Activated T-helper 1 cell treated with anti-CD3 and anti-CD28 coated beads, Interleukin-2, amount 50 U/mL, for 16 hours (primary cell): Measurements from ENCODE around the gene C1QTNF2.

Experiments used
- DNase-seq, 2 donors: peaks; one replicate each; pipeline ENCODE4 v3.0.0-alpha.2; 2020; ENCODE audit warnings: low read depth in 1 of 2, low spot score in 1 of 2

The C1QTNF2 gene

GRCh38 chr5:160375166-160375565 lies 4.7 kb upstream of the C1QTNF2 start:
- DNase-seq, result no peak

GRCh38 chr5:160371294-160371693 lies 868 bp upstream of the C1QTNF2 start:
- DNase-seq, result no peak

- no peak for DNase-seq
These were observed 248 bp upstream of the C1QTNF2 start for GRCh38 chr5:160370713-160371034.

DNA sequence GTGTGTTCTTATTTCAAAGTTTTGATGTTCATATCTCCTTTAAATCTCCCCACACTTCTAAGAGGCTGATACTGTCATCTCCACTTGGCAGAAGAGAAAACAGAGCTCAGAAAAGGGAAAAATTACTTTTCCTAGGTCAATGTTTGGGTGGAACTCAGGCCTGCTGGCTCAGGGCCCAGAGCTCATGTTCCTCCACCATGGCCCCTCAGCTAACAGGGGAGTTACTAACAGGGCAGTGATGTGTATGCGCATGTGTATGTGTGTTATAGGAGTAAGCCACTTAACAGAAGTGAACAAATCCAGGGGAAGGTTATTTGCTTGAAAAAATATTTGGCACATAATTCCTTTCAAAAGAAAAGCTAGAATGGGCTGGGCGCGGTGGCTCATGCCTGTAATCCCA lies 2.5 kb downstream of the C1QTNF2 start:
- no peak for DNase-seq

- DNase-seq, result no peak
These were observed 3.2 kb downstream of the C1QTNF2 start for GRCh38 chr5:160367261-160367660.

DNA sequence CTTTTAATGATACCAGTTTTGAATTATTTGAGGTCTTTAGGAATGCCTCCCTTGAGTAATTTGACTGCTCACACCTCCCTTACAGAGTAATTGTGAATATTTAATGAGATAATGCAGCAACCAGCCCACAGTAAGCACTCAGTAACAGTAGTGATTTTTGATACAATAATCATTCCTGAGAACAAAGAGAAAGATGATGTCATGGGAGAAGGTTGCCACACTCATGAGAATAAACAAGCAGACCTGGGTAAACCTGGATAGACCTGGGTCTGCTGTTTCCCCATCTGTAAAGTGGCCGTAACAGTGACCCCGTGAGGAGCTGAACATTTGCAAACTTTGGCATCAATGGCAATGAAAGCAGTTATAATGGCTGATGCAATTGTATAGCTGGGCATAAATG lies 4.2 kb downstream of the C1QTNF2 start:
- no peak for DNase-seq

GRCh38 chr5:160363660-160364395 lies 6.6 kb downstream of the C1QTNF2 start:
- DNase-seq, result no peak

DNA sequence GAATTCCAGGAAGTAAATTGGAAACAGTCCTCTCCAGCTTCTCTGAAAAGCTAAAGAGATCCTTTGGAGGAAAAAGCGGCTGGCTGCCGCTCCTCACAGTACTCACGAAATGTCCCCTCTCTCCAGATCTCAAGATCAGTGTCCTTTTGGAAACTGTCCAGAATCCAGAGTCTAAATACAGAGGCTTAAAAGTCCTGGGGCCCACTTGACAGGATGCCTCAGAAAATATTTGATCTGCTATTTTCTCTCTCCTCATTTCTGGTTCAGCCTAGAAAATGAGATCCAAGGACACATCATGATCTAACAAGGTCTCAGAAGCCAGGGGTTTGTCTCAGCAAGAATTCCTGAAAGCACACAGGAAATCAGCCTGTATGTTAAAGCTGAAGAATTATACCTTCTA lies 7.2 kb downstream of the C1QTNF2 start:
- no peak for DNase-seq

DNA sequence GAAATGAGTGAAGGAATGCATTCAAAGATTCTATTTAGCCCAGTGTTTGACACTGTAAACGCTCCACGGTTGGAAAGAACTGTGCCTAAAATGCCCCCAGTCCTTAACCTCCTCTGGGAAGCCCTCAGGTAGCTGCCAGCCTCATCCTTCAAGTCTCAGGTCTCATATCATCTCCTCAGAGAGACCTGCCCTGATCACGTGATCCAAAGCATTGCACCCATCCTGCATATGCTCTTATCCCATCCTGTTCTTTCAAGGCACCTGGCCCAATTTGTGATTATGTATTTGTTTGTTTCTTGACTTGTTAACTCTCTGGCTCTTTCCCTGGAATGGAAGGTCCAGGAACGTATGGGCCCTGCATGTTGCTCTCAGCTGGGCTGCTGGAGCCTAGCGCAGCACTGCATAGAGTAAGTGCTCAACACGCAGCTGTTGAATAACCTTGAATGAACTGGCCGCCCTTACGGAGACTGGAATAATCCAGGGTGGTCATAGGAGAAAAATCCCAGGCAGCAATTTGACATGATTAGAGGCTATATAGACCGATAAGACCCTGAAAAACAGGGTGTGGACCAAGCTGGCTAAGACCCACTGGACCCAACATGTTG lies 8.7 kb downstream of the C1QTNF2 start:
- no peak for DNase-seq

DNA sequence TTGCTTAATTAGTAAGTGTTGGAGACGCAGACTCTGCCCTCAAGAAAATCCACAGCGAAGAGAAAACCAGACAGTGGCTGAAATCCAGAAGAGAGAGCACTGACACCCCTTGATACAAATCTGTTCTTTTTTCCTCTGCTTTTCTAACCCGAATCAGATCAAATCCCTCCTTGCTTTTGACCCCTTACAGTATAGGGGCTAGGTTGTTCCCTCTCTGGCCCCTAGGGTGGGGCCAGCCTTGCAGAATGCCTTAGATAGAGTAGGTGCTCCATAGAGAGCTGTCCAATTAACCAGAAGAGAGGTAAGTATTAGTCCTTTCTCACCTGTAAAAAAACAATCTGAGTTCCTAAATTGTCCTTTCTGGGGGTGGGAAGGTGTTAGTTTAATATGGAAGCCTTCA lies 10.1 kb downstream of the C1QTNF2 start:
- DNase-seq, result no peak

DNA sequence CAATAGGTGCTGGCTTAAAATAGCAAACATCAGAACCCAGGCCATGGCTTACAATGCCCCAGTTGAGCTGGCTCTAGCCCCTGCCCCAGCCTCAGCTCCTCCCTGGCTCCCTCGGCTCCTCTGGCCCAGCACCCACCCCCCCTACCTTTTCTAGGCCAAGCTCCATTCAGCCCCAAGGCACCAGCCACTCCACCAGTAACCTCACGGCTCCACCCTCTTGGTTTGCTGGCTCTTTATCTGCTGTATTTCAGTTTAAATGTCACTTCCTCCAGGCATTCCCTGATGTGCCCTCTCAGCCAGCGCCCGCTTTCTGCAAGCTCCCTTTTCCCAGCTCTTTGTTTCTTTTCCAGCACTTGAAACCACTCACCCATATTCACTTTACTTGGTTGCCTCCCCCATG lies 10.6 kb downstream of the C1QTNF2 start:
- DNase-seq, result no peak

- DNase-seq, result no peak
These were observed 11.2 kb downstream of the C1QTNF2 start for GRCh38 chr5:160359242-160359641.

DNA sequence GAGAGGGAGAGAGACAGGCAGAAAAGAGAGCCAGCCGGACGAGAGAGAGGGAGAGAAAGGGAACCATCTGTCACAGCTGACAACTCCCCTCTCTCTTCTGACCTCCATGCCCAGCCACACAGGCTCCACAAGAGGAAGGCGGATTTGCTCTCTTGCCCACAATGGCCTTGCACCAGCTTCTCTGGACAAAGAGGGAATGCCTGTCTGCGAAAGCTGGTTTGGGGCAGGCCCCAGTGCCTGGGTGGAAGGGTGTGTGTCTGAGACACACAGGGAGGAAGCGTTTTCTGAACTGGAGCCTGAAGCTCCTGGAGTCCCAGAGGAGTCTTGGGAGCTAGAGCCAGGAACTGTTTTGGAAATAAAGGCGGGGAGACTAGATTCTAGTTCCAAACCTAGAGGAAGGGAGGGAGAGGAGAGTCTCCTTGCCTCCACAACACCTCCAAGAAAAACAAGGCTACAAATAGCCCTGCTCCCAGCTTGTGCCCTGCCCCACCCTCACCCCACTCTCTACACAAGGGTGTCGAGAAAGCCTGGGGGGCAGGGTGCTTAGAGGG lies 12.5 kb downstream of the C1QTNF2 start:
- DNase-seq, result no peak

DNA sequence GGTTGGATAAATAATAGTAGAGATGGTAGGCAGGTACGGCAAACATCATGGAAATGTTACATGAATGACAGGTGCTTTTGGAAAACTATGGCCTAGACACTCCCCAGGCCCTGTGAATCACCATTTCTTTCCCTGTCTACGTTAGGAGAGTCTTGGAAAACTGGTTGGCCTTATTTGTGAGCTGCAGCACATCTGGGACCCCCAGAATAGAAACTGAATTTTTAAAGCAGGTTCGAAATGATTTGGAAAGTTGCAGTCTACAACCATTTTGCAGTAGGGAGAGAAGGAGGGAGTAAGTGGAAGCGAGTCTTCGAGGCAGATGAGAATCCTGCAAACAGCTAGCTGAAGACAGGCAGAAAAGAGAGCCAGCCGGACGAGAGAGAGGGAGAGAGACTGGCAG lies 13.0 kb downstream of the C1QTNF2 start:
- no peak for DNase-seq

DNA sequence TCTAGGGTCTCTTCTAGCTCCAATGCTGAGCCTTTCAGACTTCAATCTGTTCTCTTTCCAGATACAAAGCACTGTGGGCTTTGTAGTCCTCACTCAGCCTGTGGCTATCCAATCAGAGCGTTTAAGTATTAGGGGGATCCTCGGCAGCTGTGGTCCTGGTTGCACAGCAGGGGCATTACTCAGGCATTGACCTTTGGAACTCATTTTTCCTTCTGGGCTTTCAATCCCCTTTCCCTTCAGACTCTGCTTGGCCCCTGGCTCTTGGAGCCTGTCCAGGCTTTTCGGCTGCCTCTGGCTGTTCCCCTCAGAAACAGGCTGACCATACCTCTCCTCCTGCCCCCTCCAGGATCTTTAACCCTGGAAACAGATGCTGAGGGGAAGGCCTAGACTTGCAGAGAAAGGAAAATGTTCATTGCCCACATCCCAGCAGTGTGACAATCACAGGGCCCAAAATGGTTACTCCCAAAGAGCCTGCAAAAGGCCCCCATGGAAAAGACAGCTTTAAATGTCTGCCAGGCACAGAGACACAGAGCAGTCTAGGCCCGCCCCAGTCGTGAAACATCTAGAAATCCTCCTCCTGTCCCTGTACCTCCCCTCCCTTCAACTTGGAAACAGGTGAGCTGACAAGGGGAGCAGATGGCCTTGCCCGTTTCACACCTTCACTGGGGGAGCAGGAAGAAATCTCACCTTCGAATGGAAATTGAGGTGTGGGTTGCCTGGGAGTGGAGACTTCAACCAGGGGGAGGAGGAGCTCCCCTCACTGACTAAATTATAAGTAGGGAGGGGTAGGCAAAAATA lies 13.7 kb downstream of the C1QTNF2 start:
- DNase-seq, result no peak

DNA sequence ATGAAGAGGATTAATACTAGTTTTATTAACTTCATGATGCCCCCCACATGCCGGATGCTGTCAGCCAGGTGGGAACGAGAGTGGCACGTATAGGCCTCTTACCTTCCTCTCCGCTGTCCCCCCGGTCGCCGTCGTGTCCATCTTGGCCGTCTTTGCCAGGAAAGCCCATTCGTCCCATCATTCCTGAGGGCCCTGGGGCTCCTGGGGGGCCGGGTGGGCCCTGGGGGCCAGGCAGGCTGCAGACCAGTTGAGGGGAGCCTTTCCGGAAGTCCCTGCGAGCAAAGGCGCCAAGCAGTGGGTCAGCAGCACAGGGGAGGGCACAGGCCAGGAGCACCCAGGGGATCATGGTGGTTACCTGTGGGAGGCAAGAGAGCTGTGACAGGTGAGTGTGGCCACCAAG lies 15.8 kb downstream of the C1QTNF2 start:
- no peak for DNase-seq

DNA sequence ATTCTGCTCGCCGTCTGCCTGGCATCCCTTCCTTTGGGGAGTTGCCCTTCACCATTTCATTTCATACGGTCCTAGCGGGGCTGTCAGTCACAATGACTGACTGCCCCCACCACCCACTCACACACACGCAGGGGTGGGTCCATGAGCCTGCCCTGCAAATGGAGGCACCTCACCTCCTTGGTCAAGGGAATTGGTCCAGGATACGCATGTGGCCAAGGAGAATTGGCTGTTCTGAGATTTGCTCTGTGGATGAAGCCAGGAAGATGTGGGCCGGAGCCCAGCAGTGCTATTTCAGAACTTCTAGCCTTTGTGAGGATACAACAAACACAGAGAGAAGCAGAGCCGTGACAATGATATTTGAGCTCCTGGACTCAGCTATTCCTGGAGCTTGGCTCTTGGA lies 17.0 kb downstream of the C1QTNF2 start:
- DNase-seq, result no peak

DNA sequence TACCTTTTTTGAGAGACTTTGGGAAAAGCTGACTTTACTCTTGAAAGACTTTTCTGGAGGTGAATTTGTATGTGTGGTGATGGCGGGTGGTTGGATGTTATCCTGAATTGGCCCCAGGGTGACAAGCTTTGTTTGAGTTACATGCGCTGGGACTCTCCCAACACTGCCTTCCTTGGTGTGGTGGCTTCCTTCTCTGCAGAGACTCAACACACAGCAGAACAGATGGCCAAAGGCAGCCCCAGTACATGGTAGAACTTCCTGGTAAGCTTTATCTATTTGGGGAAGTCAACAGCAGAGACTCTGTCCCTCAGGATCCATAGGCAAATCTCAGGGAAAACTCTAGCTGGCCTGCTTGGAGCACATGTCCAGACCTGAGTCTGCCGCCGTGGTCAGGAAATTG lies 18.1 kb downstream of the C1QTNF2 start:
- DNase-seq, result no peak

DNA sequence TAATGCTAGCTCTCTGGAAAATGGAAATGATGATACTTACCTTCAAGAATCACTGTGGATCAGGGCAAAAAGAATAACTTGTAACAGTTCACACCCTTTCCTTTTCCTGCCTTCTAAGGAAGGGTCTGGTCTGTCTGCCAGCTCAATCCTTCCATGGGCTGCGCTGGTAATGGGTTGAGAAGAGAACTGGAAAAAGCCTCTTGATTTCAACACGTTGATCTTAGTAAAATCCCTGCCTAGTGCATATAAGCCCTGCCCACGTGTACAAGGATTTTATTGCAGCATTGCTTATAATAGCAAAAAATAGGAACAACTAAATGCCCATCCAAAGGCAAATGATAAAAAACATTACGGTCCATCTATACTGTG lies 20.5 kb downstream of the C1QTNF2 start:
- DNase-seq, result no peak

- no peak for DNase-seq
These were observed 21.0 kb downstream of the C1QTNF2 start for GRCh38 chr5:160349249-160349934.

GRCh38 chr5:160348080-160348479 lies 22.3 kb downstream of the C1QTNF2 start:
- DNase-seq, result no peak

DNA sequence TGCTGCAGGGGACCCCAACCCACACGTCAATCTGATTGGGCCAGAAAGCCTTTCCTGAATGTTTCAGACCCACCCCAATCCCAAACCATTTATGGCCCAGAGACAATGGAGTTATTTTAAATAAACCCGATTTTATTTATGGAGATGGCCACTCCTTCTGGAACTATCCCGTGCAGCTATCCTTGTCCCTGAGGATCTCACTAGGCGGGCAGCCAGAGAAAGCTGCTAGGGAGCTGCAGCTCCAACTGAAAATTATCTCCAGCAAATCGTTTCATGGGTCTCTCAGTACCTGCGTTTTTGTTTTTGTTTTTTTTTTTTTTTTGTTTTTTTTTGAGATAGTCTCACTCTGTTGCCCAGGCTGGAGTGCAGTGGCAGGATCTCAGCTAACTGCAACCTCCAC lies 23.0 kb downstream of the C1QTNF2 start:
- DNase-seq, result no peak
